Loucy (cell line): ENCODE data around the gene ODAD3.
"Not testable (repeated sequence)": the region's sequence is repeated elsewhere in the genome, so short reads cannot be mapped to it uniquely, and the experiment has no call there.

Experiments used
- H2AFZ ChIP-seq: fragments of 200-600 bp; sonication (generic); 2 replicates; pipeline ENCODE4 v1.6.0; 2016; ENCODE audit warnings: antibody characterized with exemption, mild to moderate bottlenecking, low read length, moderate library complexity
- H3F3A ChIP-seq: fragments of 200-600 bp; 2 replicates; pipeline ENCODE4 v1.6.0; 2016; ENCODE audit warnings: antibody characterized with exemption, low read depth, mild to moderate bottlenecking
- H3K27me3 ChIP-seq: fragments of 200-600 bp; sonication (generic); 2 replicates; pipeline ENCODE4 v1.6.1; 2014; ENCODE audit warnings: low read length, mild to moderate bottlenecking; ENCODE audit not compliant: insufficient read depth, poor library complexity, severe bottlenecking
- H3K36me3 ChIP-seq: fragments of 200-600 bp; sonication (generic); 2 replicates; pipeline ENCODE4 v1.6.1; 2016; ENCODE audit warnings: low read length; ENCODE audit not compliant: insufficient read depth
- H3K4me1 ChIP-seq: fragments of 200-600 bp; sonication (generic); 2 replicates; pipeline ENCODE4 v1.5.1; 2014; ENCODE audit warnings: low read length, mild to moderate bottlenecking; ENCODE audit not compliant: insufficient read depth, poor library complexity, severe bottlenecking
- H3K4me2 ChIP-seq: fragments of 200-600 bp; sonication (generic); 2 replicates; pipeline ENCODE4 v1.6.0; 2014; ENCODE audit warnings: antibody characterized with exemption, low read length, low read depth, mild to moderate bottlenecking; ENCODE audit not compliant: poor library complexity, severe bottlenecking
- H3K4me3 ChIP-seq: fragments of 200-600 bp; sonication (generic); 2 replicates; pipeline ENCODE4 v1.5.1; 2014; ENCODE audit warnings: low read length, mild to moderate bottlenecking, mixed read lengths; ENCODE audit not compliant: poor library complexity, severe bottlenecking
- H3K79me2 ChIP-seq: fragments of 200-600 bp; sonication (generic); 2 replicates; pipeline ENCODE4 v1.6.1; 2014; ENCODE audit warnings: low read length; ENCODE audit not compliant: insufficient read depth
- H3K9ac ChIP-seq: fragments of 200-600 bp; sonication (generic); 2 replicates; pipeline ENCODE4 v1.6.0; 2014; ENCODE audit warnings: mild to moderate bottlenecking, low read depth, low read length, moderate library complexity; ENCODE audit not compliant: poor library complexity, severe bottlenecking
- H3K9me2 ChIP-seq: fragments of 200-600 bp; sonication (generic); replicated peaks from 2 replicates; pipeline ENCODE4 v1.6.1; 2016; ENCODE audit warnings: low read depth, low read length, mixed read lengths
- H3K9me3 ChIP-seq: fragments of 200-600 bp; sonication (generic); 2 replicates; pipeline ENCODE4 v1.6.1; 2014; ENCODE audit warnings: mild to moderate bottlenecking, antibody characterized with exemption, low read length, low read depth; ENCODE audit not compliant: insufficient read depth
- H4K20me1 ChIP-seq: fragments of 200-600 bp; sonication (generic); 2 replicates; pipeline ENCODE4 v1.6.0; 2014; ENCODE audit warnings: antibody characterized with exemption, low read length, mild to moderate bottlenecking; ENCODE audit not compliant: insufficient read depth, poor library complexity, severe bottlenecking
- CTCF ChIP-seq: fragments of 200-600 bp; sonication (generic); conservative IDR thresholded peaks from 2 replicates; pipeline ENCODE4 v1.5.1; 2014; ENCODE audit warnings: mild to moderate bottlenecking, antibody characterized with exemption, low read length
- EZH2phosphoT487 ChIP-seq: fragments of 200-600 bp; IDR thresholded peaks from 2 replicates; pipeline ENCODE4 v1.6.1; 2018; ENCODE audit warnings: antibody characterized with exemption, mild to moderate bottlenecking, moderate library complexity, borderline replicate concordance

The ODAD3 gene

GRCh38 chr19:11437955-11438354, 3.0 kb upstream of the ODAD3 start:
- Histone ChIP-seq H3K9ac (no peak overlapping the region), H3K36me3 (peaks cover 28% of the 10 kb centered on the region; the same call in 1 of the 2 replicates), H3K79me2 (peaks cover 38% of the 10 kb centered on the region), H3K4me1 (peaks cover 23% of the 10 kb centered on the region), H3K4me2 (no peak overlapping the region), H3K27me3 (no peaks in the 10 kb centered on the region), H3K4me3 (no peak overlapping the region), H3K9me2 (no peaks in the 10 kb centered on the region), H3K9me3 (no peaks in the 10 kb centered on the region), H4K20me1 (peaks cover 20% of the 10 kb centered on the region), H3F3A (no peaks in the 10 kb centered on the region), H2AFZ (no peak overlapping the region)
- TF ChIP-seq EZH2phosphoT487 (no peak), CTCF (no peak)

- peak overlapping the region; percentile 93 for H3K4me2 ChIP-seq
- no peaks in the 10 kb centered on the region for H3K27me3 ChIP-seq
- H3K9me3 ChIP-seq = no peaks in the 10 kb centered on the region
- peaks cover 14% of the 10 kb centered on the region for H3K4me1 ChIP-seq
- H2AFZ ChIP-seq = peak overlapping the region; percentile 52
- H3K4me3 ChIP-seq = peak overlapping the region; percentile 81
- no peaks in the 10 kb centered on the region for H3F3A ChIP-seq
- no peak for TF ChIP-seq EZH2phosphoT487
- TF ChIP-seq CTCF = no peak
- peak overlapping the region; percentile 90 for H3K9ac ChIP-seq
- H3K36me3 ChIP-seq = peaks cover 12% of the 10 kb centered on the region; the same call in 1 of the 2 replicates
- peaks cover 10% of the 10 kb centered on the region for H4K20me1 ChIP-seq
- no peaks in the 10 kb centered on the region for H3K9me2 ChIP-seq
- peaks cover 27% of the 10 kb centered on the region for H3K79me2 ChIP-seq
These were observed 952 bp upstream of the ODAD3 start for GRCh38 chr19:11435833-11436313.

- TF ChIP-seq EZH2phosphoT487 (no peak), CTCF (no peak)
- Histone ChIP-seq H4K20me1 (peaks cover 8% of the 10 kb centered on the region), H3K9me3 (no peaks in the 10 kb centered on the region), H3K4me3 (peak overlapping the region; percentile 81), H3K79me2 (peaks cover 25% of the 10 kb centered on the region), H3K36me3 (peaks cover 12% of the 10 kb centered on the region; the same call in 1 of the 2 replicates), H2AFZ (peak overlapping the region; percentile 94), H3F3A (no peaks in the 10 kb centered on the region), H3K9me2 (no peaks in the 10 kb centered on the region), H3K4me1 (peaks cover 14% of the 10 kb centered on the region), H3K4me2 (peak overlapping the region; percentile 76), H3K9ac (peak overlapping the region; percentile 58), H3K27me3 (no peaks in the 10 kb centered on the region)
These were observed 241 bp downstream of the ODAD3 start for GRCh38 chr19:11434703-11435056.

GRCh38 chr19:11433526-11433925, 1.4 kb downstream of the ODAD3 start:
- not testable (repeated sequence) for H3K36me3 ChIP-seq, H3K9me3 ChIP-seq

More at GRCh38 chr19:11433526-11433925, 1.4 kb downstream of the ODAD3 start:
- not testable (repeated sequence) for H4K20me1 ChIP-seq, H2AFZ ChIP-seq, H3K4me3 ChIP-seq, H3K9me2 ChIP-seq, H3K9ac ChIP-seq, H3K4me2 ChIP-seq, H3K27me3 ChIP-seq, H3F3A ChIP-seq
- peaks cover 25% of the 10 kb centered on the region for H3K79me2 ChIP-seq
- H3K4me1 ChIP-seq = peaks cover 14% of the 10 kb centered on the region
